SK-N-SH treated with all-trans-retinoic acid at 6 μM for 48 hours (cell line): ENCODE data around the gene PURB.
"Not testable (repeated sequence)": the region's sequence is repeated elsewhere in the genome, so short reads cannot be mapped to it uniquely, and the experiment has no call there.

ENCODE experiments used
- BACH2 ChIP-seq: fragments of 250-450 bp; sonication (Bioruptor Pico); IDR thresholded peaks from 2 replicates; pipeline ENCODE4 v1.9.0; 2021; ENCODE audit warnings: mild to moderate bottlenecking, borderline replicate concordance
- PATZ1 ChIP-seq: fragments of 250-450 bp; sonication (Bioruptor Pico); IDR thresholded peaks from 2 replicates; pipeline ENCODE4 v1.8.0; 2020; ENCODE audit warnings: mild to moderate bottlenecking, moderate library complexity, borderline replicate concordance
- ZFP3 ChIP-seq: fragments of 250-450 bp; sonication (Bioruptor Pico); IDR thresholded peaks from 2 replicates; pipeline ENCODE4 v1.5.0; 2020; ENCODE audit warnings: mild to moderate bottlenecking, moderate library complexity

GRCh38 chr7:44870780-44871179 lies 14.6 kb downstream of the PURB start:
- TF ChIP-seq PATZ1 (CRISPR knock-in tag); BACH2; ZFP3 (CRISPR knock-in tag): not testable (repeated sequence)
